HUDEP-2 (cell line): Measurements from ENCODE around the gene PCDHGB3.

Experiments
- DNase-seq, 76 experiments: peaks; one replicate each; lab custom pipeline; 2025; ENCODE audit not compliant: unreplicated experiment in 76 of 76; lab: John Stamatoyannopoulos, UW

Gene PCDHGB3

DNA sequence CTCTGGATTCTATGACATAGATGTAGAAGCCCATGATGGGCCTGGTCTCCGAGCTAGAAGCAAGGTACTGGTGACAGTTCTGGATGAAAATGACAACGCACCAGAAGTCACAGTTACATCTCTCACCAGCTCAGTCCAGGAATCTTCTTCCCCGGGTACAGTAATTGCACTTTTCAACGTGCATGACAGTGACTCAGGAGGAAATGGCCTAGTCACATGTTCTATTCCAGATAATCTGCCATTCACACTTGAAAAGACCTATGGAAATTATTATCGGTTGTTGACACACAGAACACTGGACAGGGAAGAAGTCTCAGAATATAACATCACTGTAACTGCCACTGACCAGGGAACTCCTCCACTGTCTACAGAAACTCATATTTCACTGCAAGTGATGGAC lies 13.9 kb upstream of the PCDHGB3 start:
- DNase-seq: no peak

DNA sequence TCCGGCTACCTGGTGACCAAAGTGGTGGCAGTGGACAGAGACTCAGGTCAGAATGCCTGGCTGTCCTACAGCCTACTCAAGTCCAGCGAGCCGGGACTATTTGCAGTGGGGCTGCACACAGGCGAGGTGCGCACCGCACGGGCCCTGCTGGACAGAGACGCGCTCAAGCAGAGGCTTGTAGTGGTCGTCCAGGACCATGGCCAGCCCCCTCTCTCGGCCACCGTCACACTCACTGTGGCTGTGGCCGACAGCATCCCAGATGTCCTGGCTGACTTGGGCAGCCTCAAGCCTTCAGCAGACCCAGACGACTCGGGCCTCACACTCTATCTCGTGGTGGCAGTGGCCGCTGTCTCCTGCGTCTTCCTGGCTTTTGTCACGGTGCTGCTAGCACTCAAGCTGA lies 13.1 kb upstream of the PCDHGB3 start:
- DNase-seq: no peak

DNA sequence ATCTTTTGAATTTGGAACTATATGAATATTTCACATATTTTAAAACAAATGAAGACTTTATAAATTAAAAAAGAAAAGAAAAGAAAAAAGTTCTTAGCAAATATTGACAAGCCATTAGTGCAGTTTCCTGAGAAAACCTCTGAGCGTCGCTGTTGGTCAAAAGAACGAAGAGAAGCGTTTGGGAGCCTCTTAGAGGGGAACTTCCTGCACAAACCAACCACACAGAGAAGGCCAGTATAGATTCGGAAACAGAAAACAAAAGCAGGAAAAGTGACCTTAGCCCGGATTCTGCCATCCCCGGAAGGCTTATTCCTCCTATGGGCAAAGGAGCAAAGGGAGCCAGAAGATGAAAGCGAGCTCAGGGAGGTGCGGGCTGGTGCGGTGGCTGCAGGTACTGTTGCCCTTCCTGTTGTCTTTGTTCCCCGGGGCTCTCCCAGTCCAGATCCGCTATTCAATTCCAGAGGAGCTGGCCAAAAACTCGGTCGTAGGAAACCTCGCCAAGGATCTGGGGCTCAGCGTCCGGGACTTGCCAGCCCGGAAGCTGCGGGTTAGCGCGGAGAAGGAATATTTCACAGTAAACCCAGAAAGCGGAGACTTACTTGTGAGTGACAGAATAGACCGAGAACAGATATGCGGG lies 10.1 kb upstream of the PCDHGB3 start, which contains the start of gene PCDHGB2:
Gene PCDHGB2 (plus strand): TSS at position 205 of the 637 bp plus-strand sequence. CDS start 142 bp downstream, at position 347.
- DNase-seq: no peak

DNA sequence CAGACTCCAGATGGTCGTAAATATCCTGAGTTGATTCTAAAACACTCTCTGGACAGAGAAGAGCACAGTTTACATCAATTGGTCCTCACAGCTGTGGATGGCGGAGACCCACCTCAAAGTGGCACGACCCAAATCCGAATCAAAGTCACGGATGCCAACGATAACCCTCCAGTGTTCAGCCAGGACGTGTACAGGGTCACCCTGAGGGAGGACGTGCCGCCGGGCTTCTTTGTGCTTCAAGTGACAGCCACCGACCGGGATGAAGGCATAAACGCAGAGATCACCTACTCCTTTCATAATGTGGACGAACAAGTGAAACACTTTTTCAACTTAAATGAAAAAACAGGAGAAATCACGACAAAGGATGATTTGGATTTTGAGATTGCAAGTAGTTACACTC lies 9.4 kb upstream of the PCDHGB3 start:
- DNase-seq: no peak

DNA sequence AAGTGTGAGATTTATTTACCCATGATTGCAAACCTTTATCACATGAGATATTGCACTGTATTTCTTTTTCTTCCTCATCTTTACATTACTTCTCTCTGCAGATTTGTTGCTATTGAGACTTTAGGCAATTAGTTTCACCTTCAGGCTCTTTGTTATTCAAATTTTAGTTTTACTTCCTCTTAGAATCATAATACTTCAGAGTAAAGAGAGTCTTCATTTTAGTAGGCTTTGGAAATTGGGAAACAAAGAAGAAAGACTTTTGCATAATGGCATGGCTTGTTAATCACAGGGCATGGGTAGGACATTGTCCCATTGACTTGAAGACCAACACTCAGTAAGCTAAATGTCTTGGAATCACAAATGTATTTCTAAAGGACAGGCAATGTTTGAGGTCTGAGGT lies 7.3 kb upstream of the PCDHGB3 start:
- no peak for DNase-seq

DNA sequence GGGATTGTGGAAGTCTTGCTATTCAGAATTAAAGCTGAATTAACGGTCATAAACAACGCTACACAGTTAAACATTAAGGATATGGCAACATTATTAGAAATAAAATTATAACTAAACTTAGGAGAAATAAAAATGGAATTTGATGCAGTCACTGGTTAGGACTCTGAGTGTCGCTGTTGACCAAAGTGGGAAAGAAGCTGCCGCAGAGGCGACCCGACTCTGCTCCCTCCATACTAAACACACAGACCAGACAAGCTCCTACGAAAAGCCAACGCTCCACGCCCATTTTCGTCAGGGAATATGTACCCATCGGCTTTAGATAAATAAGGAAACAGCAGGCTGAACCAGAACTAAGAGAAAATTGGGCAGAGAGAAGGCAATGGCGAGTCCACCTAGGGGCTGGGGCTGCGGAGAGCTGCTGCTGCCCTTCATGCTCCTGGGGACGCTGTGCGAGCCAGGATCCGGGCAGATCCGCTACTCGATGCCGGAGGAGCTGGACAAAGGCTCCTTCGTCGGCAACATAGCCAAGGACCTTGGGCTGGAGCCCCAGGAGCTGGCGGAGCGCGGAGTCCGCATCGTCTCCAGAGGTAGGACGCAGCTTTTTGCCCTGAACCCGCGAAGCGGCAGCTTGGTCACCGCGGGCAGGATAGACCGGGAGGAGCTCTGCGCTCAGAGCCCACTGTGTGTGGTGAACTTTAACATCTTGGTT lies 5.9 kb upstream of the PCDHGB3 start, which contains the start of gene PCDHGA5:
Gene PCDHGA5 (plus strand): TSS at position 211 of the 709 bp plus-strand sequence. CDS start 169 bp downstream, at position 380.
- DNase-seq: no peak

DNA sequence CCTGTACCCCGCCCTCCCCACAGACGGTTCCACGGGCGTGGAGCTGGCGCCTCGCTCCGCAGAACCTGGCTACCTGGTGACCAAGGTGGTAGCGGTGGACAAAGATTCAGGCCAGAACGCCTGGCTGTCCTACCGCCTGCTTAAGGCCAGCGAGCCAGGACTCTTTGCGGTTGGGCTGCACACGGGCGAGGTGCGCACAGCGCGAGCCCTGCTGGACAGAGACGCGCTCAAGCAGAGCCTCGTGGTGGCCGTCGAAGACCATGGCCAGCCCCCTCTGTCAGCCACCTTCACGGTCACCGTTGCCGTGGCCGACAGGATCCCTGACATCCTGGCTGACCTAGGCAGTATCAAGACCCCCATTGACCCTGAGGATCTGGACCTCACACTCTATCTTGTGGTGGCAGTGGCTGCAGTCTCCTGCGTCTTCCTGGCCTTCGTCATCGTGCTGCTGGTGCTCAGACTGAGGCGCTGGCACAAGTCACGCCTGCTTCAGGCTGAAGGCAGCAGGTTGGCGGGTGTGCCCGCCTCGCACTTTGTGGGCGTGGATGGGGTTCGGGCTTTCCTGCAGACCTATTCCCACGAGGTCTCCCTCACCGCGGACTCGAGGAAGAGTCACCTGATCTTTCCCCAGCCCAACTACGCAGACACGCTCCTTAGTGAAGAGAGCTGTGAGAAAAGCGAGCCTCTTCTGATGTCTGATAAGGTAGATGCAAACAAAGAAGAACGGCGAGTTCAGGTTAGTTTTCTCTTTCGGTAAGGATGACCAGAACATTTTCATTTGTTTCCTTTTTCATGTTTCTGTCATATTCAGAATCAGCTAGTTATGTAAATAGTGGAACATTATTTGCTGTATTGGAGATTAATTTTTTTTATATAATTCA lies 3.8 kb upstream of the PCDHGB3 start:
- no peak for DNase-seq

DNA sequence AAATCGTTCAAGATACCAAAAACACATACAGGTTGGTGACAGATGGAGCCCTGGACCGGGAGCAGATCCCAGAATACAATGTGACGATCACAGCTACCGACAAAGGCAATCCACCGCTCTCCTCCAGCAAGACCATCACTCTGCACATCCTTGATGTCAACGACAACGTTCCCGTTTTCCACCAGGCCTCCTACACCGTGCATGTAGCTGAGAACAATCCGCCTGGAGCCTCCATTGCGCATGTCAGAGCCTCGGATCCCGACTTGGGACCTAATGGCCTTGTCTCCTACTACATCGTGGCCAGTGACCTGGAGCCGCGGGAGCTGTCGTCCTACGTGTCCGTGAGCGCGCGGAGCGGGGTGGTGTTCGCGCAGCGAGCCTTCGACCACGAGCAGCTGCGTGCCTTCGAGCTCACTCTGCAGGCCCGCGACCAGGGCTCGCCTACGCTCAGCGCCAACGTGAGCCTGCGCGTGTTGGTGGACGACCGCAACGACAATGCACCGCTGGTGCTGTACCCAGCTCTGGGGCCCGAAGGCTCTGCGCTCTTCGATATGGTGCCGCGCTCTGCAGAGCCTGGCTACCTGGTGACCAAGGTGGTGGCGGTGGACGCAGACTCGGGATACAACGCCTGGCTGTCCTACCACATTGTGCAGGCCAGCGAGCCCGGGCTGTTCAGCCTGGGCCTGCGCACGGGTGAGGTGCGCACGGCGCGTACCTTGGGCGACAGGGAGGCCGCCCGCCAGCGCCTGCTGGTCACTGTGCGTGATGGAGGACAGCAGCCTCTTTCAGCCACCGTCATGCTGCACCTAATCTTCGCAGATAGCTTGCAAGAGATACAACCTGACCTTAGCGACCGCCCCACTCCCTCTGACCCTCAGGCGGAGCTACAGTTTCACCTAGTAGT lies 1.8 kb downstream of the PCDHGB3 start:
- no peak for DNase-seq

DNA sequence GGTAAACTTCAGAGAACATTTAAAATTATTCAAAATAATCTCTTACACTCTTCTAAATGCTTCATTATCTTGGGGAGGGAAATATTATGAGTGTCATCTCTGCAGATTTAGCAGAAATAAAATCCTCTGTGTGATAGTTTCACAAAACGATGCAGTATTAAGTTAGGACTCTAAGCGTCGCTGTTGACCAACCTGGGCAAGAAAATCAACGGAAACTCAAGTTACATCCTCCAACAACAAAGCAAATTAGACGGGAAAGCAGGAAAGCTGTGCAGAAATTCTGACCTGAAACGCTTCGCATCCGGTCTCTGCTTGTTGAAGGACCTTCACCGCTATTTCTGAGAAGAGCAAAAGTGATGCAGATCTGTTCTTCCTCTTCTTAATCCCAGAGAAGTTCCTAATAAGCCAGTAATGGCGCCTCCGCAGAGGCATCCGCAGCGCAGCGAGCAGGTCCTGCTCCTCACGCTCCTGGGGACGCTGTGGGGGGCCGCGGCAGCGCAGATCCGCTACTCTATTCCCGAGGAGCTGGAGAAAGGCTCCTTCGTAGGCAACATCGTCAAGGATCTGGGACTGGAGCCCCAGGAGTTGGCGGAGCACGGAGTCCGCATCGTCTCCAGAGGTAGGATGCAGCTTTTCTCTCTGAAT lies 3.8 kb downstream of the PCDHGB3 start, which contains the start of gene PCDHGA6:
Gene PCDHGA6 (plus strand): TSS at position 219 of the 645 bp plus-strand sequence. CDS start 193 bp downstream, at position 412.
- DNase-seq: peak in 1 of 76 experiments; percentile 1

DNA sequence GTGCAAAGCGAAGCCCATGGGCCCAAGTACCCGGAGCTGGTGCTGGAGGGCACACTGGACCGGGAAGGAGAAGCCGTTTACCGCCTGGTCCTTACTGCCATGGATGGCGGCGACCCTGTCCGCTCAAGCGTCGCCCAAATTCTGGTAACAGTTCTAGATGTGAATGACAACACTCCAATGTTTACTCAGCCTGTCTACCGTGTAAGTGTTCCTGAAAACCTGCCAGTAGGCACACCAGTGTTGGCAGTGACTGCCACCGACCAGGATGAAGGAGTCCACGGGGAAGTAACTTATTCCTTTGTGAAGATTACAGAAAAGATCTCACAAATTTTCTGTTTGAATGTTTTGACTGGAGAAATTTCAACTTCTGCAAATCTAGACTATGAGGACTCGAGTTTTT lies 4.6 kb downstream of the PCDHGB3 start:
- DNase-seq: no peak

DNA sequence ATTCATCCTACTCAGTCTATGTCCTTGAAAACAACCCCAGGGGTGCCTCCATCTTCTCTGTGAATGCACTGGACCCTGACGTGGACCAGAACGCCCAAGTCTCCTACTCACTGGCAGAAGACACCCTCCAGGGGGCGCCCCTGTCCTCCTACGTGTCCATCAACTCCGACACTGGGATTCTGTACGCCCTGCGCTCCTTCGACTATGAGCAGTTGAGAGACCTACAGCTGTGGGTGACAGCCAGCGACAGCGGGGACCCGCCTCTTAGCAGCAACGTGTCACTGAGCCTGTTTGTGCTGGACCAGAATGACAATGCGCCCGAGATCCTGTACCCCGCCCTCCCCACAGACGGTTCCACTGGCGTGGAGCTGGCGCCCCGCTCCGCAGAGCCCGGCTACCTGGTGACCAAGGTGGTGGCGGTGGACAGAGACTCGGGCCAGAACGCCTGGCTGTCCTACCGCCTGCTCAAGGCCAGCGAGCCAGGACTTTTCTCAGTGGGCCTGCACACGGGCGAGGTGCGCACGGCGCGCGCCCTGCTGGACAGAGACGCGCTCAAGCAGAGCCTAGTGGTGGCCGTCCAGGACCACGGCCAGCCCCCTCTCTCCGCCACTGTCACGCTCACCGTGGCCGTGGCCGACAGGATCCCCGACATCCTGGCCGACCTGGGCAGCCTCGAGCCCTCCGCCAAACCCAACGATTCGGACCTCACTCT lies 5.6 kb downstream of the PCDHGB3 start:
- peak in 1 of 76 experiments; percentile 3 for DNase-seq

DNA sequence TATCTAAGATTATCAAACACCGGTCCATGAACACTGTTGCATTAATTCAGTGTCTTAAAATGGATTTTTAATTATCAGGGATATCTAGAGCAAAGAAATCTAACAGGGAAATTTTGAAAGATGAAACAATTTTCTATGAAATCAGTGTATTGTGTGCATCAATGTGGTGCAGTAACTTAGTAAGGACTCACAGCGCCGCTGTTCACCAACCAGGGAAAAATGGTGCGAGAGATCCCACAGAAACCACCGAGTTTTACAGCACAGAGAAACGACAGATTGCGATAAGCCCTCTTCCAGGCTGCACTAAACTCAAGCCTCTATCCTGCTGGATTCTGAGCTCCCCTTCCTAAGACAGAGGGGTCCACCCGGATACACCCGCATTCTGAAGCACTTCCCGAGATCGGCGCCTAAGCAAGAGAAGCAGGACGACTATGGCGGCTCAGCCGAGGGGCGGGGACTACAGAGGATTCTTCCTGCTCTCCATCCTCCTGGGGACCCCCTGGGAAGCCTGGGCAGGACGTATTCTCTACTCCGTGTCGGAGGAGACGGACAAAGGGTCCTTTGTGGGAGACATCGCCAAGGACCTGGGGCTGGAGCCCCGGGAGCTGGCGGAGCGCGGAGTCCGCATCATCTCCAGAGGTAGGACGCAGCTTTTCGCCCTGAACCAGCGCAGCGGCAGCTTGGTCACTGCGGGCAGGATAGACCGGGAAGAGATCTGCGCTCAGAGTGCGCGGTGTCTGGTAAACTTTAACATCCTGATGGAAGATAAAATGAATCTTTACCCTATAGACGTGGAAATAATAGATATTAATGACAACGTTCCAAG lies 12.6 kb downstream of the PCDHGB3 start, which contains the start of gene PCDHGA7:
Gene PCDHGA7 (plus strand): TSS at position 274 of the 826 bp plus-strand sequence. CDS start 158 bp downstream, at position 432.
- DNase-seq: no peak

DNA sequence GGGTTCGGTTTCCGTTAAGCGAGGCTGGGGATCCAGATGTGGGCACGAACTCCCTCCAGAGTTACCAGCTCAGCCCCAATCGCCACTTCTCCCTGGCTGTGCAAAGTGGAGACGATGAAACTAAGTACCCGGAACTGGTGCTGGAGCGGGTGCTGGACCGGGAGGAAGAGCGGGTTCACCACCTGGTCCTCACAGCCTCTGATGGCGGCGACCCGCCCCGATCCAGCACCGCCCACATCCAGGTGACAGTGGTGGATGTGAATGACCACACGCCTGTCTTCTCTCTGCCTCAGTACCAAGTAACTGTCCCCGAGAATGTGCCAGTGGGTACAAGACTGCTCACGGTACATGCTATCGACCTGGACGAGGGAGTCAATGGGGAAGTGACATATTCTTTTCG lies 13.3 kb downstream of the PCDHGB3 start:
- no peak for DNase-seq

DNA sequence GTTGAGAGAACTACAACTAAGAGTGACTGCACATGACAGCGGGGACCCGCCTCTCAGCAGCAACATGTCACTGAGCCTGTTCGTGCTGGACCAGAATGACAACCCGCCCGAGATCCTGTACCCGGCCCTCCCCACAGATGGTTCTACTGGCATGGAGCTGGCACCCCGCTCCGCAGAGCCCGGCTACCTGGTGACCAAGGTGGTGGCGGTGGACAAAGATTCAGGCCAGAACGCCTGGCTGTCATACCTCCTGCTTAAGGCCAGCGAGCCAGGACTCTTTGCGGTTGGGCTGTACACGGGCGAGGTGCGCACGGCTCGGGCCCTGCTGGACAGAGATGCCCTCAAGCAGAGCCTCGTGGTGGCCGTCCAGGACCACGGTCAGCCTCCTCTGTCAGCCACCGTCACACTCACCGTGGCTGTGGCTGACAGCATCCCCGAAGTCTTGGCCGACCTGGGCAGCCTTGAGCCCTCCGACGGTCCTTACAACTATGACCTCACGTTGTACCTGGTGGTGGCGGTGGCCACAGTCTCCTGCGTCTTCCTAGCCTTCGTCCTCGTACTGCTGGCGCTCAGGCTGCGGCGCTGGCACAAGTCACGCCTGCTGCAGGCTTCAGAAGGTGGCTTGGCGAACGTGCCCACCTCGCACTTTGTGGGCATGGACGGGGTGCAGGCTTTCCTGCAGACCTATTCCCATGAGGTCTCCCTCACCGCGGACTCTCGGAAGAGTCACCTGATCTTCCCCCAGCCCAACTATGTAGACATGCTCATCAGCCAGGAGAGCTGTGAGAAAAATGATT lies 14.6 kb downstream of the PCDHGB3 start:
- DNase-seq: no peak

DNA sequence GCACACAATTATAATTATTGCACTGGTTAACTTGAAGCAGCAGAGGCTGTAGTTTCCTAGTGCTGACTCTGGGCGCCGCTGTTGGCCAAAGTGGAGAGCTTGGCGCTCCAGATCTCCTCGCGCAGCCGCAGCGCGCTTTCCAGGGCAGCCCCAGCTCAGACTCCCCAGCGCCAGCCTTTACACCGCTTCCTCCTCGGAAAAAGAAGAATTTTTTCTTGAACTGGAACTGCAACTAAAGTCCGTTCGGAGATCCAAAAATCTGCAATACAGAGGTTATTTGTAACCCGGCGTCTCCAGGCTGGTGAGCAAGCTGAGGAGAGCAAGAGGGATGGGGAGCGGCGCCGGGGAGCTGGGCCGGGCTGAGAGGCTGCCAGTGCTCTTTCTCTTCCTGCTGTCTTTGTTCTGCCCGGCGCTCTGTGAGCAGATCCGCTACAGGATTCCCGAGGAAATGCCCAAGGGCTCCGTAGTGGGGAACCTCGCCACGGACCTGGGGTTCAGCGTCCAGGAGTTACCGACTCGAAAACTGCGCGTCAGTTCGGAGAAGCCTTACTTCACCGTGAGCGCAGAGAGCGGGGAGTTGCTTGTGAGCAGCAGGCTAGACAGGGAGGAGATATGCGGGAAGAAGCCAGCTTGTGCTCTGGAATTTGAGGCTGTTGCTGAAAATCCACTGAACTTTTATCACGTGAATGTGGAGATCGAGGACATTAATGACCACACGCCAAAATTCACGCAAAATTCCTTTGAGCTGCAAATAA lies 17.7 kb downstream of the PCDHGB3 start, which contains the start of gene PCDHGB4:
Gene PCDHGB4 (plus strand): TSS at position 142 of the 755 bp plus-strand sequence. CDS start 187 bp downstream, at position 329.
- peak in 2 of 76 experiments; percentile 3 to 15 for DNase-seq

DNA sequence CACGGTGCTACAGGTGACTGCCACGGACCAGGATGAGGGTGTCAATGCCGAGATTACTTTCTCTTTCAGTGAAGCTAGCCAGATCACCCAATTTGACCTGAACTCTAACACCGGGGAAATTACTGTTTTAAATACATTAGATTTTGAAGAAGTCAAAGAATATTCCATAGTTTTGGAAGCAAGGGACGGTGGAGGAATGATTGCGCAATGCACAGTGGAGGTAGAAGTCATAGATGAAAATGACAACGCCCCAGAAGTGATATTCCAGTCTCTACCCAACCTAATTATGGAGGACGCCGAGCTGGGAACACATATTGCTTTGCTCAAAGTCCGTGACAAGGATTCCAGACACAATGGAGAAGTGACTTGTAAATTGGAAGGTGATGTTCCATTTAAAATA lies 18.6 kb downstream of the PCDHGB3 start:
- DNase-seq: no peak
